Measurements from ENCODE around the gene RPH3AL.

DNA sequence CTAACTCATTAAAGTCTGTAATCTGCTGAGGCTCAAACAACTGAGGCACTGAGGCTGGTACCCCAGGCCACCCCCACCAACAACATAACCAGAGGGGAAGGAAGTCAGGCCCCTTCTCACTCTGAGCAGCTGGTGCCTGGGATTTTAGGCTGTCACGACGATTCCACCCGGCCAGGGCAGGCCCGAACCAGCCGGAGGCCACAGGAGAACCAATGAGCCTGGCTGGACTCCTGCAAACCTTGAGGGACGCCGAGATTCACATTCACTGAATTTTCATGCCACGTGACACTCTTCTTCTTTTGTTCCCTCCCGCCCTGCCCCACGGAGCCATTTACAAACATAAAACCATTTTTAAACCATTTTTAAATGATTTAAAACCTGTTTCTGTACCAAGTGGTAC lies 48.1 kb downstream of the RPH3AL start:
- TF ChIP-seq CTCF (IDR thresholded peaks at IDR 0.05) (no peak), POLR2A (IDR thresholded peaks at IDR 0.05) (no peak)

Data from prostate gland (tissue), 2 donors.